H9 (cell line): ENCODE results near the gene UBXN7. TPM values are rescaled to one million over a fixed set of nuclear protein-coding genes. Genes with fewer than 3 reads are reported as not detected.

Experiments
- DNase-seq: peaks from one replicate; pipeline ENCODE4 v3.0.0-alpha.2; 2017
- H2AFZ ChIP-seq: one replicate; pipeline ENCODE4 v1.6.1; 2013; ENCODE audit warnings: mild to moderate bottlenecking, low read length, control low read depth, moderate library complexity
- H2AK5ac ChIP-seq: 2 replicates; pipeline ENCODE4 v1.6.1; 2013; ENCODE audit warnings: low read length, control low read depth, mixed read lengths; ENCODE audit not compliant: insufficient read length
- H2BK120ac ChIP-seq: one replicate; pipeline ENCODE4 v1.6.1; 2013; ENCODE audit warnings: low read depth, mild to moderate bottlenecking, low read length, control low read depth, inconsistent platforms; ENCODE audit not compliant: poor library complexity, severe bottlenecking
- H2BK12ac ChIP-seq: 2 replicates; pipeline ENCODE4 v1.6.1; 2013; ENCODE audit warnings: low read length, control low read depth, mixed read lengths, low read depth; ENCODE audit not compliant: insufficient read length
- H2BK15ac ChIP-seq: 2 replicates; pipeline ENCODE4 v1.6.1; 2013; ENCODE audit warnings: low read depth, low read length, control low read depth
- H2BK20ac ChIP-seq: one replicate; pipeline ENCODE4 v1.6.1; 2013; ENCODE audit warnings: low read depth, mild to moderate bottlenecking, low read length, control low read depth, inconsistent platforms; ENCODE audit not compliant: poor library complexity, severe bottlenecking
- H2BK5ac ChIP-seq: 2 replicates; pipeline ENCODE4 v1.6.1; 2013; ENCODE audit warnings: low read length, control low read depth, mixed read lengths; ENCODE audit not compliant: insufficient read length
- H3K14ac ChIP-seq: 2 replicates; pipeline ENCODE4 v1.6.1; 2013; ENCODE audit warnings: low read length, control low read depth; ENCODE audit not compliant: insufficient read depth
- H3K18ac ChIP-seq: 2 replicates; pipeline ENCODE4 v1.6.1; 2013; ENCODE audit warnings: low read depth, mild to moderate bottlenecking, mixed read lengths, low read length, control low read depth; ENCODE audit not compliant: insufficient read length
- H3K23ac ChIP-seq: 2 replicates; pipeline ENCODE4 v1.6.1; 2013; ENCODE audit warnings: low read length, control low read depth, mixed read lengths, low read depth; ENCODE audit not compliant: insufficient read length
- H3K23me2 ChIP-seq: 2 replicates; pipeline ENCODE4 v1.6.1; 2013; ENCODE audit warnings: low read depth, mild to moderate bottlenecking, mixed read lengths, low read length, control low read depth; ENCODE audit not compliant: insufficient read length, poor library complexity, severe bottlenecking
- H3K27ac ChIP-seq: 2 replicates; pipeline ENCODE4 v1.5.1; 2013; ENCODE audit warnings: low read length, control low read depth, mixed read lengths, low read depth; ENCODE audit not compliant: insufficient read length
- H3K27me3 ChIP-seq: 2 replicates; pipeline ENCODE4 v1.6.1; 2013; ENCODE audit warnings: low read length, control low read depth, inconsistent platforms; ENCODE audit not compliant: insufficient read depth
- H3K4ac ChIP-seq: 2 replicates; pipeline ENCODE4 v1.6.1; 2013; ENCODE audit warnings: low read depth, mild to moderate bottlenecking, control low read depth, inconsistent platforms, low read length, moderate library complexity
- H3K4me1 ChIP-seq: 2 replicates; pipeline ENCODE4 v1.6.1; 2013; ENCODE audit warnings: low read length, control low read depth, inconsistent platforms; ENCODE audit not compliant: insufficient read depth
- H3K4me2 ChIP-seq: 2 replicates; pipeline ENCODE4 v1.6.1; 2013; ENCODE audit warnings: low read length, control low read depth, mixed read lengths; ENCODE audit not compliant: insufficient read length, insufficient read depth
- H3K56ac ChIP-seq: 2 replicates; pipeline ENCODE4 v1.6.1; 2013; ENCODE audit warnings: low read depth, mild to moderate bottlenecking, mixed read lengths, low read length, control low read depth; ENCODE audit not compliant: insufficient read length
- H3K79me1 ChIP-seq: 2 replicates; pipeline ENCODE4 v1.6.1; 2013; ENCODE audit warnings: low read depth, mild to moderate bottlenecking, moderate library complexity, low read length, control low read depth, inconsistent platforms; ENCODE audit not compliant: insufficient read depth, poor library complexity, severe bottlenecking
- H3K79me2 ChIP-seq: 2 replicates; pipeline ENCODE4 v1.6.1; 2013; ENCODE audit warnings: low read length, control low read depth, inconsistent platforms; ENCODE audit not compliant: insufficient read depth
- H3K9ac ChIP-seq: 2 replicates; pipeline ENCODE4 v1.6.1; 2013; ENCODE audit warnings: low read length, control low read depth, mixed read lengths; ENCODE audit not compliant: insufficient read length; ENCODE audit errors: extremely low read depth
- H3K9me3 ChIP-seq: one replicate; pipeline ENCODE4 v1.6.1; 2013; ENCODE audit warnings: low read depth, low read length, inconsistent platforms; ENCODE audit not compliant: control insufficient read depth
- H3T11ph ChIP-seq: one replicate; pipeline ENCODE4 v1.6.1; 2013; ENCODE audit warnings: mild to moderate bottlenecking, low read length, control low read depth, inconsistent platforms
- H4K20me1 ChIP-seq: one replicate; pipeline ENCODE4 v1.6.1; 2013; ENCODE audit not compliant: control insufficient read depth, insufficient read length, insufficient read depth
- H4K5ac ChIP-seq: 2 replicates; pipeline ENCODE4 v1.6.1; 2013; ENCODE audit warnings: low read depth, mild to moderate bottlenecking, mixed read lengths, low read length, control low read depth; ENCODE audit not compliant: insufficient read length
- H4K8ac ChIP-seq: replicated peaks from 2 replicates; pipeline ENCODE4 v1.6.1; 2013; ENCODE audit warnings: low read length, control low read depth, mixed read lengths, low read depth; ENCODE audit not compliant: insufficient read length
- H4K91ac ChIP-seq: 2 replicates; pipeline ENCODE4 v1.6.1; 2013; ENCODE audit warnings: low read depth, mild to moderate bottlenecking, moderate library complexity, mixed read lengths, low read length, control low read depth; ENCODE audit not compliant: insufficient read length
- H3K27ac Mint-ChIP-seq, 3 experiments: 2 replicates in 2 of 3; 3 replicates in 1 of 3; pipeline ENCODE4 v1.8.0; 2020 to 2021; ENCODE audit warnings: mixed read lengths in 3 of 3, mild to moderate bottlenecking in 1 of 3, moderate library complexity in 1 of 3
- H3K27me3 Mint-ChIP-seq: 2 replicates; pipeline ENCODE4 v1.8.0; 2021; ENCODE audit warnings: low read depth, mild to moderate bottlenecking, moderate library complexity, mixed read lengths
- H3K36me3 Mint-ChIP-seq, 3 experiments: 2 replicates in 2 of 3; 3 replicates in 1 of 3; pipeline ENCODE4 v1.8.0; 2020 to 2021; ENCODE audit warnings: low read depth in 3 of 3, mixed read lengths in 3 of 3; ENCODE audit not compliant: insufficient read depth in 1 of 3
- H3K4me1 Mint-ChIP-seq, 2 experiments: 2 replicates each; pipeline ENCODE4 v1.8.0; 2020; ENCODE audit warnings: mixed read lengths in 2 of 2
- H3K4me3 Mint-ChIP-seq, 2 experiments: 2 replicates in 1 of 2; 3 replicates in 1 of 2; pipeline ENCODE4 v1.8.0; 2020 to 2021; ENCODE audit warnings: mild to moderate bottlenecking in 2 of 2, mixed read lengths in 2 of 2, moderate library complexity in 1 of 2
- H3K9me3 Mint-ChIP-seq, 2 experiments: 2 replicates in 1 of 2; 3 replicates in 1 of 2; pipeline ENCODE4 v1.8.0; 2020; ENCODE audit warnings: mild to moderate bottlenecking in 2 of 2, mixed read lengths in 2 of 2, moderate library complexity in 1 of 2
- WGBS: extraction: QIAGEN DNeasy Blood & Tissue Kit; methylation state at CpG from one replicate; pipeline ENCODE4 v1.1.7; 2013; ENCODE audit warnings: missing lambda C conversion rate, low lambda C conversion rate, mixed read lengths; ENCODE audit not compliant: insufficient read length; ENCODE audit errors: extremely low coverage; 5-methylcytosine and 5-hydroxymethylcytosine counted together
- total RNA-seq: library from RNA; stranded (reverse); gene quantifications from 2 replicates; pipeline ENCODE4 v1.2.1, GENCODE V29; 2021
- TF ChIP-seq, protein P1 (sequence below): fragments of 200-600 bp; sonication (generic); conservative IDR thresholded peaks from 3 replicates; pipeline ENCODE4 v1.8.0; 2021; ENCODE audit warnings: antibody characterized with exemption, mild to moderate bottlenecking

The UBXN7 gene
- total RNA-seq, 1 experiment from 2014 or later = 110 TPM

DNA sequence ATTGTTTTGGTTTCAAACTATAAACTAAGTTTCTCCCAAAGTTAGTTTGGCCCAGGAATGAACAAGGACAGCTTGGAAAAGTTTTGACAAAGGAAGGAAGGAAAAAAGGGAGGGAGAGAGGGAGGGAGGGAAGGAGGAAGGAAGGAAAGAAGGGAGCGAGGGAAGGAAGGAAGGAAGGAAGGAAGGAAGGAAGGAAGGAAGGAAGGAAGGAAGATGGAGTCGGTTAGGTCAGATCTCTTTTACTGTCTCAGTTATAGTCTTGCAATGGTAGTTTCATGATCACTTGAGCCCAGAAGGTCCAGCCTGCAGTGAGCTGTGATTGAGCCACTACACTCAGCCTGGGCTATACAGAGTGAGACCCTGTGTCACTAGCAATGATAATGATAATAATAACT is 12.3 kb upstream of the UBXN7 start:
- Histone ChIP-seq H3K27me3 (no peaks in the 10 kb centered on the region), H4K5ac (no peak overlapping the region), H2BK5ac (no peak overlapping the region), H3K79me1 (no peaks in the 10 kb centered on the region), H2BK20ac (no peak overlapping the region), H4K20me1 (no peaks in the 10 kb centered on the region), H2BK120ac (no peak overlapping the region), H2AFZ (no peak overlapping the region), H3K56ac (no peak overlapping the region), H3K4me2 (no peak overlapping the region), H4K8ac (no peak overlapping the region), H3K27ac (no peak overlapping the region), H3K14ac (no peak overlapping the region), H3K23me2 (no peaks in the 10 kb centered on the region), H4K91ac (no peak overlapping the region), H3K23ac (no peak overlapping the region), H3T11ph (no peak overlapping the region), H3K9me3 (no peaks in the 10 kb centered on the region), H2AK5ac (no peak overlapping the region), H3K79me2 (no peaks in the 10 kb centered on the region), H2BK12ac (no peak overlapping the region), H3K9ac (no peak overlapping the region), H3K4ac (no peak overlapping the region), H3K4me1 (no peaks in the 10 kb centered on the region), H2BK15ac (no peak overlapping the region), H3K18ac (no peak overlapping the region)
- no CpG with 5 or more reads among the region's 2 CpGs for WGBS
- no peaks in the 10 kb centered on the region for H3K36me3 Mint-ChIP-seq
- peaks cover 1% of the 10 kb centered on the region; the same call in 1 of the 2 replicates for H3K27me3 Mint-ChIP-seq
- H3K27ac Mint-ChIP-seq = no peak overlapping the region
- DNase-seq = no peak
- no peak overlapping the region for H3K4me3 Mint-ChIP-seq
- TF ChIP-seq, protein P1, sequence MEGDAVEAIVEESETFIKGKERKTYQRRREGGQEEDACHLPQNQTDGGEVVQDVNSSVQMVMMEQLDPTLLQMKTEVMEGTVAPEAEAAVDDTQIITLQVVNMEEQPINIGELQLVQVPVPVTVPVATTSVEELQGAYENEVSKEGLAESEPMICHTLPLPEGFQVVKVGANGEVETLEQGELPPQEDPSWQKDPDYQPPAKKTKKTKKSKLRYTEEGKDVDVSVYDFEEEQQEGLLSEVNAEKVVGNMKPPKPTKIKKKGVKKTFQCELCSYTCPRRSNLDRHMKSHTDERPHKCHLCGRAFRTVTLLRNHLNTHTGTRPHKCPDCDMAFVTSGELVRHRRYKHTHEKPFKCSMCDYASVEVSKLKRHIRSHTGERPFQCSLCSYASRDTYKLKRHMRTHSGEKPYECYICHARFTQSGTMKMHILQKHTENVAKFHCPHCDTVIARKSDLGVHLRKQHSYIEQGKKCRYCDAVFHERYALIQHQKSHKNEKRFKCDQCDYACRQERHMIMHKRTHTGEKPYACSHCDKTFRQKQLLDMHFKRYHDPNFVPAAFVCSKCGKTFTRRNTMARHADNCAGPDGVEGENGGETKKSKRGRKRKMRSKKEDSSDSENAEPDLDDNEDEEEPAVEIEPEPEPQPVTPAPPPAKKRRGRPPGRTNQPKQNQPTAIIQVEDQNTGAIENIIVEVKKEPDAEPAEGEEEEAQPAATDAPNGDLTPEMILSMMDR = no peak
- H3K4me1 Mint-ChIP-seq = peaks cover 3 to 8% of the 10 kb centered on the region in 2 experiments; a peak in 1 of 4 replicates
- no peaks in the 10 kb centered on the region for H3K9me3 Mint-ChIP-seq
